Cerebellar cortex (tissue), 1 donor: ENCODE measurements around the gene HOXB7.

Experiments used
- DNase-seq: peaks from one replicate; pipeline ENCODE4 v3.0.0-alpha.2; 2015; ENCODE audit warnings: low spot score

The HOXB7 gene

GRCh38 chr17:48609033-48609432 is 1.8 kb downstream of the HOXB7 start:
- DNase-seq = no peak

GRCh38 chr17:48608494-48608834 is 2.4 kb downstream of the HOXB7 start:
- no peak for DNase-seq

- no peak for DNase-seq
Measured at GRCh38 chr17:48606892-48607614, 3.8 kb downstream of the HOXB7 start.

- DNase-seq = no peak
Measured at GRCh38 chr17:48605991-48606891, 4.6 kb downstream of the HOXB7 start.

- DNase-seq = no peak
Measured at GRCh38 chr17:48605409-48605919, 5.4 kb downstream of the HOXB7 start.

- no peak for DNase-seq
Measured at GRCh38 chr17:48604770-48605329, 6.0 kb downstream of the HOXB7 start, which contains the start of gene HOXB6. Gene HOXB6, minus strand, starts transcription at chr17:48604986. Its CDS starts 6,836 bp downstream, at chr17:48598150.

GRCh38 chr17:48603959-48604769 is 6.7 kb downstream of the HOXB7 start:
- no peak for DNase-seq

GRCh38 chr17:48601539-48602425 is 9.0 kb downstream of the HOXB7 start:
- DNase-seq = no peak

- DNase-seq = no peak
Measured at GRCh38 chr17:48601207-48601538, 9.6 kb downstream of the HOXB7 start.

- DNase-seq = no peak
Measured at GRCh38 chr17:48600244-48601098, 10.3 kb downstream of the HOXB7 start.

- no peak for DNase-seq
Measured at GRCh38 chr17:48599354-48599753, 11.5 kb downstream of the HOXB7 start.

GRCh38 chr17:48598736-48599135 is 12.1 kb downstream of the HOXB7 start:
- DNase-seq = no peak

- no peak for DNase-seq
Measured at GRCh38 chr17:48597778-48598631, 12.8 kb downstream of the HOXB7 start.

GRCh38 chr17:48597528-48597777 is 13.4 kb downstream of the HOXB7 start:
- no peak for DNase-seq

GRCh38 chr17:48596735-48597527 is 13.9 kb downstream of the HOXB7 start:
- no peak for DNase-seq

GRCh38 chr17:48596000-48596734 is 14.7 kb downstream of the HOXB7 start:
- no peak for DNase-seq

GRCh38 chr17:48595278-48595999 is 15.4 kb downstream of the HOXB7 start:
- no peak for DNase-seq
